Measurements from ENCODE around the gene ARHGAP15.

DNA sequence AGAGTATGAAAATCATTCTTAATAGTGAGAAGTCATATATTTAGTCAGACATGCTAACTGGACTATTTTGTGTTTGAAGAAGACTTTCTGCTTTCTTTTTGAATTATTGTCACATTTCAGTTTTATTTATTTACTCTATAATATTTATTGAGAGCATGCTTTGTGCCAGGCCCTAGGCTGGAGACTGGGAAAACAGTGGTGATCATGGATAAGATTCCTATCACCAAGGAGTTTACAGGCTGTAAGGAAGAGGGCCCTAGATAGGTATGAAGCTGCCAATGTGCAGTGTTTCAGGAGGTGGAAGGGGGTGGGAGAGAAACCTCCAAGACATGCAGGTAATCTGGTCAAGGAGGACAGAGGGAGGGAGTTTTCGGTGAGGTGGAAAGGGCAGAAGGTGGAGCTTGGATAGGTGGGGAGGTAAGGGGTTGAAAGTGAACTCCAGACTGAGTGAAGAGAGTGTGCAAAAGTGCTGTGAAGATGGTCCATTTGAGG, 207.5 kb downstream of the ARHGAP15 start:
- TF ChIP-seq, protein P1, sequence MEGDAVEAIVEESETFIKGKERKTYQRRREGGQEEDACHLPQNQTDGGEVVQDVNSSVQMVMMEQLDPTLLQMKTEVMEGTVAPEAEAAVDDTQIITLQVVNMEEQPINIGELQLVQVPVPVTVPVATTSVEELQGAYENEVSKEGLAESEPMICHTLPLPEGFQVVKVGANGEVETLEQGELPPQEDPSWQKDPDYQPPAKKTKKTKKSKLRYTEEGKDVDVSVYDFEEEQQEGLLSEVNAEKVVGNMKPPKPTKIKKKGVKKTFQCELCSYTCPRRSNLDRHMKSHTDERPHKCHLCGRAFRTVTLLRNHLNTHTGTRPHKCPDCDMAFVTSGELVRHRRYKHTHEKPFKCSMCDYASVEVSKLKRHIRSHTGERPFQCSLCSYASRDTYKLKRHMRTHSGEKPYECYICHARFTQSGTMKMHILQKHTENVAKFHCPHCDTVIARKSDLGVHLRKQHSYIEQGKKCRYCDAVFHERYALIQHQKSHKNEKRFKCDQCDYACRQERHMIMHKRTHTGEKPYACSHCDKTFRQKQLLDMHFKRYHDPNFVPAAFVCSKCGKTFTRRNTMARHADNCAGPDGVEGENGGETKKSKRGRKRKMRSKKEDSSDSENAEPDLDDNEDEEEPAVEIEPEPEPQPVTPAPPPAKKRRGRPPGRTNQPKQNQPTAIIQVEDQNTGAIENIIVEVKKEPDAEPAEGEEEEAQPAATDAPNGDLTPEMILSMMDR (IDR thresholded peaks at IDR 0.05; ENCODE audit: insufficient read depth, low read length, poor library complexity, severe bottlenecking) = no peak
- TF ChIP-seq EZH2phosphoT487 (conservative IDR thresholded peaks at IDR 0.05; ENCODE audit: low read length) = no peak

Measured in SU-DHL-6 (cell line).